GM10248 (cell line): ENCODE results near the gene CLCNKA.

Source experiments
- CTCF ChIA-PET: fragments of 300-600 bp; sonication (Branson Sonifier 250); formaldehyde crosslinking; extraction: SDS; loops from one replicate; lab custom pipeline; 2021; ENCODE audit warnings: antibody characterized with exemption; lab: Yijun Ruan, JAX
- POLR2A ChIA-PET: fragments of 350-650 bp; sonication (Branson Sonifier 250); formaldehyde crosslinking; extraction: SDS; loops from one replicate; lab custom pipeline; 2020; ENCODE audit warnings: antibody characterized with exemption; lab: Yijun Ruan, JAX
- DNase-seq: peaks from one replicate; pipeline ENCODE4 v3.0.0; 2012; ENCODE audit errors: extremely low spot score
- TF ChIP-seq, protein P1 (sequence below): IDR thresholded peaks from 2 replicates; pipeline ENCODE4 v1.5.1; 2012; ENCODE audit warnings: mild to moderate bottlenecking, low read depth; ENCODE audit errors: extremely low read depth, missing control alignments, control extremely low read depth

Gene CLCNKA

DNA sequence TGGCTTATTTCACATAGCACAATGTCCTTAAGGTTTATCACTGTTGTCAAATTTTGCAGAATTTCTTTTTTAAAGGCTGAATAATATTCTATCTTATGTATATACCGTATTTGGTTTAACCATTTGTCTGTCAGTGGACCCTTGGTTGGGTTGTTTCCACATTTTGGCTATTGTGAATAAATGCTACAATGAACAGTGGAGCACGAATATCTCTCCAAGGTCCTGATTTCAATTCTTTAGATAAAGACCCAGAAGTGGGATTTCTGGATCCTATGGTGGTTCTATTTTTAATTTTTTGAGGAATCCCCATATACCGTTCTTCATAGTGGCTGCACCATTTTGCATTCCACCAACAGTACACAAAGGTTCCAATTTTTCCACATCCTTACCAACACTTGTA, 40.2 kb upstream of the CLCNKA start:
- TF ChIP-seq, protein P1, sequence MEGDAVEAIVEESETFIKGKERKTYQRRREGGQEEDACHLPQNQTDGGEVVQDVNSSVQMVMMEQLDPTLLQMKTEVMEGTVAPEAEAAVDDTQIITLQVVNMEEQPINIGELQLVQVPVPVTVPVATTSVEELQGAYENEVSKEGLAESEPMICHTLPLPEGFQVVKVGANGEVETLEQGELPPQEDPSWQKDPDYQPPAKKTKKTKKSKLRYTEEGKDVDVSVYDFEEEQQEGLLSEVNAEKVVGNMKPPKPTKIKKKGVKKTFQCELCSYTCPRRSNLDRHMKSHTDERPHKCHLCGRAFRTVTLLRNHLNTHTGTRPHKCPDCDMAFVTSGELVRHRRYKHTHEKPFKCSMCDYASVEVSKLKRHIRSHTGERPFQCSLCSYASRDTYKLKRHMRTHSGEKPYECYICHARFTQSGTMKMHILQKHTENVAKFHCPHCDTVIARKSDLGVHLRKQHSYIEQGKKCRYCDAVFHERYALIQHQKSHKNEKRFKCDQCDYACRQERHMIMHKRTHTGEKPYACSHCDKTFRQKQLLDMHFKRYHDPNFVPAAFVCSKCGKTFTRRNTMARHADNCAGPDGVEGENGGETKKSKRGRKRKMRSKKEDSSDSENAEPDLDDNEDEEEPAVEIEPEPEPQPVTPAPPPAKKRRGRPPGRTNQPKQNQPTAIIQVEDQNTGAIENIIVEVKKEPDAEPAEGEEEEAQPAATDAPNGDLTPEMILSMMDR, result no peak
- no peak for DNase-seq
- ChIA-PET CTCF (no interaction called here), POLR2A (no interaction called here)

DNA sequence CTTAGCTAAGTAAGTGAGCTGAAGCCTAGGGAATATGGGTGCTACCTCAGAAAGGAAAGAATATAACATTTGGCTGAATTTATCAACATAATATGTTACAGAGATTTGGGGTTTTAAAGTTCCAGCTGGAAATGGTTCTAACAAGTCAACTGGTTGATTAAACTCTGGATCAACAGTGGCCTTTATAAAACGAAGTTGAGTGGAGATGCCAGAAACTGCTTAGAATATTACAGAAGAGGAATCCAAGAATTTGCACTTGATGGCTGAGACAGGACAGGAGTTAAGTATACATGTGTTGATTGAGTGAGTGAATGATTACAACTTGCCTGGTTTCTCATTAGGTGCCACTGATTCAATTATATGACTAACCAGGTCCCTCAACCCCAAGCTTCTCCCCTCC, 38.6 kb upstream of the CLCNKA start:
- TF ChIP-seq, protein P1, result no peak
- POLR2A ChIA-PET, result no interaction called here
- CTCF ChIA-PET, result interaction anchor here (1.0 kb wide), 1 partner anchor 11 kb away, joined by 4 read pairs; no protein-coding TSS in a partner anchor
- no peak for DNase-seq

DNA sequence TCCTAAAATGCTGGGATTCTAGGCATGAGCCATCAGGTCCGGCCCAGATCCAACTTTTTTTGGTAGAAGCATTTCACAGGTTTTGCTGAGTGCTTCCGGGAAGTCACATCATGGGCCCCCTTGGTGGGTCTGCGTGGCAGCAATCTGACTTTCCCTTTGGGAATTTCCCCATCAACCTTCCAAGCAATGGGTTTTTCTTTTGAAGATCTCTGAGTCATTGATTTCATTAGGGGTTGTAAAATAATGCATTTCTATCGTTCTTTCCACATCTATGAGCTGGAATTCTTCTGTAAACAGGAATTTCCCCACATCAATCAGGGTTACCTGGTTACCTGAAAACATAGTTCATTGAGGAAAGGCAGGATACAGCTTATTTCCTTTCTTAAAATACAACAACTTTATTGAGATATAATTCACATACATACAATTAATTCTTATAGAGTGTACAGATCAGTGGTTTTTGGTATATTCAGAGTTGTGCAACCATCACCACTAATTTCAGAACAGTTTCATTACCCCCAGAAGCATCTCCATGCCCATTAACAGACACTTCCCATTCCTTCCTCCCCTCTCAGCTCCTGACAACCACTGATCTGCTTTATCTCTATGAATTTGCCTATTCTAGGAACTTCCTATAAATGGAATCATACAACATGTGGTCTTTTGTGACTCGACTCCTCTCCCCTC, 36.1 kb upstream of the CLCNKA start:
- ChIA-PET CTCF (interaction anchor here (1.2 to 1.7 kb wide), 2 partner anchors 9 to 24 kb away, joined by 5 read pairs; no protein-coding TSS in a partner anchor), POLR2A (no interaction called here)
- DNase-seq, result no peak
- TF ChIP-seq, protein P1, result no peak

DNA sequence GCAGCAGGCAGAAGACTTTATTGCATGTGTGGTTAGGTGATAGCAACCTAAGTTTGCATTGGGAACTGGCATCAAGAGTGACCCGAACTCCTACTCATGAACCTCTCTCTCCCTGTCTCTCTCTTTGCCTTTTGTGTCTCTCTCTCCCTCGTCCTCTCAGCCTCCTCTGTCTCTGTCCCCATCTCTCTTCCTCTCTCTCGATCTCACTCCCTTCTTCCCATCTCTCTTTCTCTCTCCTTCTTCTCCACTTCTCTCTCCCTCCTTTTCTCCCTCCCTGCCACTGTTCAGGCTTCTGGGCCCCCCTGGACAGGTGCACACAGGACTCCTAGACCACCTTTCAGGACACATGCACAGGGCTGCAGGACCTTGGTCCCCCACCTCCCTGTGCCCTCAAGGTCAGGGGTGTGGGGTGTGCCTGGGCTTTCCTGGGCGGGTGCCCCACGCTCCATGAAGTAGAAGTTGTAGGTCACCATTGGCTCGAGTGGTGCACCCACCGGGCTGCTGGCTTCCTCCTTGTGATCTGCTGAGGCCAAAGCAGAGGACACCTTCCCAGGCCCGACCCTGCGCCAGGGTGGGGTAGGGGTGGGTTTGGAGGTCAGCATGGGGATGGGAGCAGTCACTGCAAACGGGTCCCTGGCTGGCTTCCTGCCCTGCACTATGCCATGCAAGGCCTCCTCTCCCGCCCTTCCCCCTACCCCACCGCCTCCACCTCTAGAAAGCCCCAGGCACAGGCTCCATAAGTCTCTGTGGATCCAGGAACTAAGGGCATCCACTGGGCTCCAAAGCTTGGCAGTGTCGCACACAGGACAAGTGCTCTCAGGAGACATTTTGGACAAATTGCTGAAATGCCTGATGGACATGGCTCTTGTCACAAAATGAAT, 32.7 kb upstream of the CLCNKA start:
- CTCF ChIA-PET, result interaction anchor here (1.1 to 2.2 kb wide), 2 partner anchors 19 to 174 kb away, joined by 3 to 8 read pairs; no protein-coding TSS in a partner anchor
- POLR2A ChIA-PET, result no interaction called here
- TF ChIP-seq, protein P1, result no peak
- no peak for DNase-seq

DNA sequence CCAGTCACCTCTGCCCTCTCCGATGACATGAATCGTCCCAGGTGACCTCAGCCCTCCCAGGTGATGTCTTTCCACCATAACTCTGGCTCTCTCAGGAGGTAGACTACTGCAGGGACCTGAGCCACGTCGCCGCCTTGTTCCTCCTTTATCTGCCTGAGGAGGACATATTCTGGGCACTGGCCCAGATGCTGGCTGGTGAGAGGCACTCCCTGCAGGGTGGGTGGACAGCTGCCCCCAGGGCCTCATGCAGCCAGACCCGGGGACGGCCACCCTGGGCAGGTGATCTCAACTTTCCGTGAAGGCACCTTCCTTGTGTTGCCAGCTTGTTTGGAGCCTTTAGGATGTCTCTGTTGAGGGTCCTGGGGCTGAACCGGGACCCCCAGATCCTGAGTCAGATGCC, 32.1 kb upstream of the CLCNKA start:
- ChIA-PET CTCF (no interaction called here), POLR2A (no interaction called here)
- no peak for DNase-seq
- TF ChIP-seq, protein P1, result no peak

DNA sequence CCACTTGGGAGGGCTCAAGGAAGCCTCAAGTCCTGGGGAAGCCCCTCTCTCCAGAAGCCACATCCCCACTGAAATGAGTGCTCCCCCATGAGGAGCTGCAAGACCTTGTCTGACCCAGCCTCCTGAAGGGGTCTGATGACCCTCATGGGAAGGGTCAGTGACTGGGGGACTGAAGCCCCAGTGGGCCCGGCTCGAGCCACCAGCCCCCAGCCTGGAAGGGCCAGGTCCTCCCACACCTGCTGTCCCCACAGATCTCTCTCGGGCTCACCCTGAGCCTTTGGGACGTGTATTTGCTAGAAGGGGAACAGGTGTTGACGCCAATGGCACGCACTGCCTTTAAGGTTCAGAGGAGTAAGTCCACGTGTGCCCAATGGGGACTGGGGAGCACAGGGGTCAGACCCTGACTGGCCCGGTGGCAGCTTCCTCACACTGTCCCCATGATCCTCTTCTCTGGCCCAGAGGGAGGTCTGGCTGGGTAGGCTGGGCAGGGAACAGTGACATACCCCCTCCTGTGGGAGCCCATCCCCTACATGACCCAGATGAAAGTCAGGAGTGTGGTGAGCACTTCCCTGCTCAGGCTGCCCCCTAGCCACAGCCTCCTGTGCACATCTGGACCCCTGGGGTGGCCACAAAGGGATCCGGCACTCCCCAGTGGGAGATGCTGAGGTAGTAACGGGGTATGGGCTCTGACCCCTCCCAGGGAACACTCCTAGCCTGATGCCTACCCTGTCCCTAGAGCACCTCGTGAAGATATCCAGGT, 30.2 kb upstream of the CLCNKA start:
- CTCF ChIA-PET, result no interaction called here

More for the DNA sequence above, 30.2 kb upstream of the CLCNKA start:
- POLR2A ChIA-PET, result no interaction called here
- TF ChIP-seq, protein P1, result no peak
- no peak for DNase-seq
